ENCODE measurements around the gene KCNH3. TPM values are rescaled to one million over a fixed set of nuclear protein-coding genes. Genes with fewer than 3 reads are reported as not detected.
A peak's percentile ranks its signal among the peaks of the same experiment; 100 is the strongest.

The KCNH3 gene
- total RNA-seq, 1 donor from 2014 or later: 1.1 TPM

- no peak for DNase-seq (ENCODE audit: low spot score)
These were observed 25.3 kb downstream of the KCNH3 start for GRCh38 chr12:49563951-49564685.

- DNase-seq (ENCODE audit: low spot score): no peak
These were observed 26.0 kb downstream of the KCNH3 start for GRCh38 chr12:49564686-49565405.

GRCh38 chr12:49565406-49566265 is 26.8 kb downstream of the KCNH3 start:
- no peak for DNase-seq (ENCODE audit: low spot score)

- no peak for DNase-seq (ENCODE audit: low spot score)
These were observed 27.5 kb downstream of the KCNH3 start for GRCh38 chr12:49566361-49566760.

- no peak for DNase-seq (ENCODE audit: low spot score)
These were observed 28.4 kb downstream of the KCNH3 start for GRCh38 chr12:49567302-49567610.

GRCh38 chr12:49567611-49568441 is 29.0 kb downstream of the KCNH3 start, which contains the start of gene MCRS1:
Gene MCRS1 (minus strand): TSS chr12:49568142. CDS start chr12:49566731, 1,411 bp downstream.
- peak; percentile 92 for DNase-seq (ENCODE audit: low spot score)

GRCh38 chr12:49568442-49569162 is 29.8 kb downstream of the KCNH3 start:
- no peak for DNase-seq (ENCODE audit: low spot score)

- DNase-seq (ENCODE audit: low spot score): no peak
These were observed 38.9 kb downstream of the KCNH3 start for GRCh38 chr12:49577589-49578315.

GRCh38 chr12:49578471-49579112 is 39.8 kb downstream of the KCNH3 start:
- DNase-seq (ENCODE audit: low spot score): no peak

- peak; percentile 65 for DNase-seq (ENCODE audit: low spot score)
These were observed 42.0 kb downstream of the KCNH3 start for GRCh38 chr12:49580572-49581535.

GRCh38 chr12:49582201-49582600 is 43.4 kb downstream of the KCNH3 start:
- no peak for DNase-seq (ENCODE audit: low spot score)

GRCh38 chr12:49582850-49583249 is 44.0 kb downstream of the KCNH3 start:
- no peak for DNase-seq (ENCODE audit: low spot score)

- DNase-seq (ENCODE audit: low spot score): no peak
These were observed 44.7 kb downstream of the KCNH3 start for GRCh38 chr12:49583366-49584094.

- no peak for DNase-seq (ENCODE audit: low spot score)
These were observed 45.8 kb downstream of the KCNH3 start for GRCh38 chr12:49584591-49584990.

- DNase-seq (ENCODE audit: low spot score): no peak
These were observed 46.9 kb downstream of the KCNH3 start for GRCh38 chr12:49585477-49586459.

GRCh38 chr12:49587174-49587908 is 48.5 kb downstream of the KCNH3 start:
- DNase-seq (ENCODE audit: low spot score): no peak

Measured in ureter (tissue), 1 donor.